Peyer's patch (tissue), 4 donors: ENCODE data around the gene RPS16.

Experiments used
- POLR2A ChIP-seq, 2 donors: fragments of 450-650 bp; IDR thresholded peaks; one replicate each; pipeline ENCODE4 v1.5.1; 2017; ENCODE audit warnings: antibody characterized with exemption in 2 of 2, mild to moderate bottlenecking in 2 of 2, moderate library complexity in 2 of 2
- TF ChIP-seq, protein P1 (sequence below), 6 experiments: fragments of 450-650 bp in 4 of 6; fragments of 200-600 bp in 2 of 6; sonication (generic) in 1 of 6; IDR thresholded peaks; one replicate each; pipeline ENCODE4 v1.5.1; 2017 to 2019; ENCODE audit warnings: antibody characterized with exemption in 6 of 6, mild to moderate bottlenecking in 3 of 6, moderate library complexity in 1 of 6

- TF ChIP-seq, protein P1, sequence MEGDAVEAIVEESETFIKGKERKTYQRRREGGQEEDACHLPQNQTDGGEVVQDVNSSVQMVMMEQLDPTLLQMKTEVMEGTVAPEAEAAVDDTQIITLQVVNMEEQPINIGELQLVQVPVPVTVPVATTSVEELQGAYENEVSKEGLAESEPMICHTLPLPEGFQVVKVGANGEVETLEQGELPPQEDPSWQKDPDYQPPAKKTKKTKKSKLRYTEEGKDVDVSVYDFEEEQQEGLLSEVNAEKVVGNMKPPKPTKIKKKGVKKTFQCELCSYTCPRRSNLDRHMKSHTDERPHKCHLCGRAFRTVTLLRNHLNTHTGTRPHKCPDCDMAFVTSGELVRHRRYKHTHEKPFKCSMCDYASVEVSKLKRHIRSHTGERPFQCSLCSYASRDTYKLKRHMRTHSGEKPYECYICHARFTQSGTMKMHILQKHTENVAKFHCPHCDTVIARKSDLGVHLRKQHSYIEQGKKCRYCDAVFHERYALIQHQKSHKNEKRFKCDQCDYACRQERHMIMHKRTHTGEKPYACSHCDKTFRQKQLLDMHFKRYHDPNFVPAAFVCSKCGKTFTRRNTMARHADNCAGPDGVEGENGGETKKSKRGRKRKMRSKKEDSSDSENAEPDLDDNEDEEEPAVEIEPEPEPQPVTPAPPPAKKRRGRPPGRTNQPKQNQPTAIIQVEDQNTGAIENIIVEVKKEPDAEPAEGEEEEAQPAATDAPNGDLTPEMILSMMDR (IDR thresholded peaks at IDR 0.05), result no peak
- TF ChIP-seq POLR2A (IDR thresholded peaks at IDR 0.05), result no peak
Measured at GRCh38 chr19:39481229-39481545, 45.4 kb upstream of the RPS16 start.
